ENCODE measurements around the gene CTTNBP2NL. TPM values are rescaled to one million over a fixed set of nuclear protein-coding genes. Genes with fewer than 3 reads are reported as not detected.

CTTNBP2NL gene
- total and polyA plus RNA-seq, 4 donors: 1.7 to 4.4 (median 3.0) TPM

DNA sequence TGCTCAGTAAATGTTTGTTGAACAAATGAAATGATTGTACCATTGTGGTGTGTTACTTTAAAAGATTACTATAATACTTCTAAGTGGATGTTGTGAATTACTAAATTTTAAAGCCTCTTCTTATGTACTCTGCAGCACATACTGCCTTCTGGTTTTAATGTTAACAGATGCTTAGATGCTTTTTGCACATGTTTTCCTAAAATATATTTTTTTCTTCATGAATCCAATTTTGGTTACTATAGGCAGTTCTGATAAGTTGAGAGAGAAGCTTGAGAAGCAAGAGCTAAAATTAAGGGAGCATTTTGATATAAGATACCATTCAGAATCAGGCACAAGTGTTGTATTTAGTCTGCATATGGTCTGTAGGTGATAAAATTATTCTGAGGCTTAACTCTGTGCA lies 21.3 kb downstream of the CTTNBP2NL start:
- Histone ChIP-seq H3K27ac (ENCODE audit: low read depth in 1 of 2, low read length in 2 of 2) (no peak overlapping the region), H3K9ac (ENCODE audit: low read depth in 1 of 2, low read length in 2 of 2) (no peak overlapping the region), H3K36me3 (ENCODE audit: control insufficient read depth in 4 of 4, insufficient read depth in 3 of 4, low read depth in 1 of 4, low read length in 3 of 4) (peaks cover 0 to 7% (median 2%) of the 10 kb centered on the region in 4 donors), H3K27me3 (ENCODE audit: control insufficient read depth in 4 of 4, insufficient read depth in 4 of 4, low read length in 3 of 4) (no peaks in the 10 kb centered on the region), H3K9me3 (ENCODE audit: control insufficient read depth in 4 of 4, low read length in 3 of 4) (no peaks in the 10 kb centered on the region), H3K4me1 (ENCODE audit: control insufficient read depth in 4 of 4, insufficient read depth in 4 of 4, low read length in 3 of 4) (no peaks in the 10 kb centered on the region), H3K4me3 (ENCODE audit: low read depth in 1 of 3, low read length in 3 of 3) (no peak overlapping the region)
- DNase-seq (ENCODE audit: low spot score): no peak
- TF ChIP-seq JUND (IDR thresholded peaks at IDR 0.05): no peak
- TF ChIP-seq, protein P1, sequence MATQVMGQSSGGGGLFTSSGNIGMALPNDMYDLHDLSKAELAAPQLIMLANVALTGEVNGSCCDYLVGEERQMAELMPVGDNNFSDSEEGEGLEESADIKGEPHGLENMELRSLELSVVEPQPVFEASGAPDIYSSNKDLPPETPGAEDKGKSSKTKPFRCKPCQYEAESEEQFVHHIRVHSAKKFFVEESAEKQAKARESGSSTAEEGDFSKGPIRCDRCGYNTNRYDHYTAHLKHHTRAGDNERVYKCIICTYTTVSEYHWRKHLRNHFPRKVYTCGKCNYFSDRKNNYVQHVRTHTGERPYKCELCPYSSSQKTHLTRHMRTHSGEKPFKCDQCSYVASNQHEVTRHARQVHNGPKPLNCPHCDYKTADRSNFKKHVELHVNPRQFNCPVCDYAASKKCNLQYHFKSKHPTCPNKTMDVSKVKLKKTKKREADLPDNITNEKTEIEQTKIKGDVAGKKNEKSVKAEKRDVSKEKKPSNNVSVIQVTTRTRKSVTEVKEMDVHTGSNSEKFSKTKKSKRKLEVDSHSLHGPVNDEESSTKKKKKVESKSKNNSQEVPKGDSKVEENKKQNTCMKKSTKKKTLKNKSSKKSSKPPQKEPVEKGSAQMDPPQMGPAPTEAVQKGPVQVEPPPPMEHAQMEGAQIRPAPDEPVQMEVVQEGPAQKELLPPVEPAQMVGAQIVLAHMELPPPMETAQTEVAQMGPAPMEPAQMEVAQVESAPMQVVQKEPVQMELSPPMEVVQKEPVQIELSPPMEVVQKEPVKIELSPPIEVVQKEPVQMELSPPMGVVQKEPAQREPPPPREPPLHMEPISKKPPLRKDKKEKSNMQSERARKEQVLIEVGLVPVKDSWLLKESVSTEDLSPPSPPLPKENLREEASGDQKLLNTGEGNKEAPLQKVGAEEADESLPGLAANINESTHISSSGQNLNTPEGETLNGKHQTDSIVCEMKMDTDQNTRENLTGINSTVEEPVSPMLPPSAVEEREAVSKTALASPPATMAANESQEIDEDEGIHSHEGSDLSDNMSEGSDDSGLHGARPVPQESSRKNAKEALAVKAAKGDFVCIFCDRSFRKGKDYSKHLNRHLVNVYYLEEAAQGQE (IDR thresholded peaks at IDR 0.05): no peak
- TF ChIP-seq ZBTB33 (IDR thresholded peaks at IDR 0.05): no peak
- TF ChIP-seq HNF4A (conservative IDR thresholded peaks at IDR 0.05): no peak

- WGBS: 84% methylated on average over 2 of the region's 2 CpGs
- H3K27ac ChIP-seq (ENCODE audit: low read depth in 1 of 2, low read length in 2 of 2): no peak overlapping the region
- H3K4me3 ChIP-seq (ENCODE audit: low read depth in 1 of 3, low read length in 3 of 3): no peak overlapping the region
- DNase-seq (ENCODE audit: low spot score): no peak
- TF ChIP-seq HNF4G (IDR thresholded peaks at IDR 0.05): no peak
- TF ChIP-seq TAF1 (conservative IDR thresholded peaks at IDR 0.05): no peak
- no peak for TF ChIP-seq SP1 (IDR thresholded peaks at IDR 0.05)
- no peak for TF ChIP-seq RXRA (IDR thresholded peaks at IDR 0.05)
- TF ChIP-seq, protein P2, sequence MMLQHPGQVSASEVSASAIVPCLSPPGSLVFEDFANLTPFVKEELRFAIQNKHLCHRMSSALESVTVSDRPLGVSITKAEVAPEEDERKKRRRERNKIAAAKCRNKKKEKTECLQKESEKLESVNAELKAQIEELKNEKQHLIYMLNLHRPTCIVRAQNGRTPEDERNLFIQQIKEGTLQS (IDR thresholded peaks at IDR 0.05): no peak
- no peak for TF ChIP-seq NR2F2 (IDR thresholded peaks at IDR 0.05)
- no peak for TF ChIP-seq YY1 (IDR thresholded peaks at IDR 0.05)
- no peak for TF ChIP-seq RAD21 (IDR thresholded peaks at IDR 0.05)
- TF ChIP-seq, protein P3, sequence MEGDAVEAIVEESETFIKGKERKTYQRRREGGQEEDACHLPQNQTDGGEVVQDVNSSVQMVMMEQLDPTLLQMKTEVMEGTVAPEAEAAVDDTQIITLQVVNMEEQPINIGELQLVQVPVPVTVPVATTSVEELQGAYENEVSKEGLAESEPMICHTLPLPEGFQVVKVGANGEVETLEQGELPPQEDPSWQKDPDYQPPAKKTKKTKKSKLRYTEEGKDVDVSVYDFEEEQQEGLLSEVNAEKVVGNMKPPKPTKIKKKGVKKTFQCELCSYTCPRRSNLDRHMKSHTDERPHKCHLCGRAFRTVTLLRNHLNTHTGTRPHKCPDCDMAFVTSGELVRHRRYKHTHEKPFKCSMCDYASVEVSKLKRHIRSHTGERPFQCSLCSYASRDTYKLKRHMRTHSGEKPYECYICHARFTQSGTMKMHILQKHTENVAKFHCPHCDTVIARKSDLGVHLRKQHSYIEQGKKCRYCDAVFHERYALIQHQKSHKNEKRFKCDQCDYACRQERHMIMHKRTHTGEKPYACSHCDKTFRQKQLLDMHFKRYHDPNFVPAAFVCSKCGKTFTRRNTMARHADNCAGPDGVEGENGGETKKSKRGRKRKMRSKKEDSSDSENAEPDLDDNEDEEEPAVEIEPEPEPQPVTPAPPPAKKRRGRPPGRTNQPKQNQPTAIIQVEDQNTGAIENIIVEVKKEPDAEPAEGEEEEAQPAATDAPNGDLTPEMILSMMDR (IDR thresholded peaks at IDR 0.05; ENCODE audit: low read depth, low read length, missing input control): no peak
- no peak for TF ChIP-seq HNF4A (conservative IDR thresholded peaks at IDR 0.05)
- no peak for TF ChIP-seq FOXA2 (IDR thresholded peaks at IDR 0.05)
- TF ChIP-seq EGR1 (IDR thresholded peaks at IDR 0.05; ENCODE audit: low read depth in 2 of 2): no peak
- no peak for TF ChIP-seq ZBTB33 (IDR thresholded peaks at IDR 0.05)
- no peak for TF ChIP-seq JUND (IDR thresholded peaks at IDR 0.05)
- TF ChIP-seq, protein P1 (IDR thresholded peaks at IDR 0.05): no peak
- no peaks in the 10 kb centered on the region for H3K4me1 ChIP-seq (ENCODE audit: control insufficient read depth in 4 of 4, insufficient read depth in 4 of 4, low read length in 3 of 4)
- no peaks in the 10 kb centered on the region for H3K9me3 ChIP-seq (ENCODE audit: control insufficient read depth in 4 of 4, low read length in 3 of 4)
- H3K27me3 ChIP-seq (ENCODE audit: control insufficient read depth in 4 of 4, insufficient read depth in 4 of 4, low read length in 3 of 4): no peaks in the 10 kb centered on the region
- H3K36me3 ChIP-seq (ENCODE audit: control insufficient read depth in 4 of 4, insufficient read depth in 3 of 4, low read depth in 1 of 4, low read length in 3 of 4): peaks cover 0 to 7% (median 2%) of the 10 kb centered on the region in 4 donors
- no peak overlapping the region for H3K9ac ChIP-seq (ENCODE audit: low read depth in 1 of 2, low read length in 2 of 2)
Observed at GRCh38 chr1:112418099-112418892, 22.3 kb downstream of the CTTNBP2NL start.
